ENCODE measurements around the gene SHPK. TPM values are rescaled to one million over a fixed set of nuclear protein-coding genes. Genes with fewer than 3 reads are reported as not detected.

SHPK gene
- total RNA-seq, 1 donor from 2014 or later = 6.8 TPM

GRCh38 chr17:3678095-3678820 is 42.2 kb upstream of the SHPK start:
- H3K27me3 ChIP-seq (ENCODE audit: control insufficient read depth in 3 of 3, insufficient read depth in 3 of 3, low read length in 3 of 3) = no peaks in the 10 kb centered on the region
- H3K4me1 ChIP-seq (ENCODE audit: control insufficient read depth in 3 of 3, insufficient read depth in 3 of 3, low read length in 3 of 3) = peaks cover 0 to 7% (median 0%) of the 10 kb centered on the region in 3 donors
- H3K27ac ChIP-seq (ENCODE audit: low read depth, low read length) = no peak overlapping the region
- no peaks in the 10 kb centered on the region for H3K9me3 ChIP-seq (ENCODE audit: control insufficient read depth in 3 of 3, low read length in 3 of 3)
- H3K36me3 ChIP-seq (ENCODE audit: control insufficient read depth in 3 of 3, insufficient read depth in 3 of 3, low read length in 3 of 3) = peaks cover 0 to 10% (median 4%) of the 10 kb centered on the region in 3 donors
- H3K4me3 ChIP-seq (ENCODE audit: low read length in 3 of 3) = no peak overlapping the region
- peak overlapping the region in 2 of 3 donors; percentile 33 to 51 for H3K9ac ChIP-seq (ENCODE audit: low read depth in 1 of 3, low read length in 3 of 3)

GRCh38 chr17:3675886-3676285 is 39.8 kb upstream of the SHPK start:
- H3K9me3 ChIP-seq (ENCODE audit: control insufficient read depth in 3 of 3, low read length in 3 of 3) = no peaks in the 10 kb centered on the region
- H3K27me3 ChIP-seq (ENCODE audit: control insufficient read depth in 3 of 3, insufficient read depth in 3 of 3, low read length in 3 of 3) = no peaks in the 10 kb centered on the region
- H3K4me3 ChIP-seq (ENCODE audit: low read length in 3 of 3) = no peak overlapping the region
- H3K36me3 ChIP-seq (ENCODE audit: control insufficient read depth in 3 of 3, insufficient read depth in 3 of 3, low read length in 3 of 3) = peaks cover 4 to 10% (median 6%) of the 10 kb centered on the region in 3 donors
- H3K4me1 ChIP-seq (ENCODE audit: control insufficient read depth in 3 of 3, insufficient read depth in 3 of 3, low read length in 3 of 3) = peaks cover 0 to 7% (median 0%) of the 10 kb centered on the region in 3 donors
- no peak overlapping the region for H3K27ac ChIP-seq (ENCODE audit: low read depth, low read length)
- H3K9ac ChIP-seq (ENCODE audit: low read depth in 1 of 3, low read length in 3 of 3) = no peak overlapping the region

DNA sequence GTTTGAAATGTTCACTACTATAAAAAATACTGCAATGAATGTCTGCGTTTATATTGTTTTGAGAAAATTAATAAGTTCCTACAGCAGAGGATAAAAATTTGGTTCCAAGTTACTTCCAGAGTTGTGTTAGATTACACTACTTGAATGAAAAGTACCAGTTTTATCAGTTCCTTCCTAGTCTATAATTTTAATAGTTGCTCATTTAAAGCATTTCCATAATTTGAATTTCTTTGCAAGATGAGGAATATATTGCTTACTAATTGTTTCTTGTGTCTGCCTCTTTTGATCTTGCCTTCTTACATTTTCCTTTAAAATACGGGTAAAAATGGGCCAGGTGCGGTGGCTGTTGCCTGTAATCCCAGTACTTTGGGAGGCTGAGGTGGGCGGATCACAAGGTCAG is 36.5 kb upstream of the SHPK start:
- Histone ChIP-seq H3K4me1 (ENCODE audit: control insufficient read depth in 3 of 3, insufficient read depth in 3 of 3, low read length in 3 of 3) (peaks cover 14 to 24% (median 16%) of the 10 kb centered on the region in 3 donors), H3K27ac (ENCODE audit: low read depth, low read length) (no peak overlapping the region), H3K9ac (ENCODE audit: low read depth in 1 of 3, low read length in 3 of 3) (no peak overlapping the region), H3K9me3 (ENCODE audit: control insufficient read depth in 3 of 3, low read length in 3 of 3) (no peaks in the 10 kb centered on the region), H3K4me3 (ENCODE audit: low read length in 3 of 3) (no peak overlapping the region), H3K36me3 (ENCODE audit: control insufficient read depth in 3 of 3, insufficient read depth in 3 of 3, low read length in 3 of 3) (peaks cover 4 to 6% (median 5%) of the 10 kb centered on the region in 3 donors), H3K27me3 (ENCODE audit: control insufficient read depth in 3 of 3, insufficient read depth in 3 of 3, low read length in 3 of 3) (no peaks in the 10 kb centered on the region)

DNA sequence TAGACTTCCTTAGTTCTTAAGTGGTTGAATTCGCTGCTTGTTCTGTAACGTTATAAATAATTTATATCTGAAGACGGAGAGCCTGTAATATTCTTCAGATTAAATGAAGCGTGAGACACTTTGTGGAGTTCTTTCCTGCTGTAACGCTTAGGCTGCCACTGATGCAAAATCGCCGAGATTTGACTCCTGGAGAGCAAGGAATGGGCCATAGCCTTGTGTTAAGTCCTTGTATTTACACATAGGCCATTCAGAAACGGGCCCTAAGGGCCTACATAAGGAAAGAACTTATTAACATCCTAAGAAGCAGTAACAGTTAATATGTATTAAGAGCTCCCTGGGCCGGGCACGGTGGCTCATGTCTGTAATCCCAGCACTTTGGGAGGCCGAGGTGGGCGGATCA is 33.5 kb upstream of the SHPK start:
- peak overlapping the region; percentile 95 for H3K27ac ChIP-seq (ENCODE audit: low read depth, low read length)
- peaks cover under 1 to 9% (median 4%) of the 10 kb centered on the region in 3 donors for H3K36me3 ChIP-seq (ENCODE audit: control insufficient read depth in 3 of 3, insufficient read depth in 3 of 3, low read length in 3 of 3)
- H3K27me3 ChIP-seq (ENCODE audit: control insufficient read depth in 3 of 3, insufficient read depth in 3 of 3, low read length in 3 of 3) = no peaks in the 10 kb centered on the region
- H3K9me3 ChIP-seq (ENCODE audit: control insufficient read depth in 3 of 3, low read length in 3 of 3) = no peaks in the 10 kb centered on the region
- H3K4me3 ChIP-seq (ENCODE audit: low read length in 3 of 3) = peak overlapping the region; percentile 82 to 96 (median 94)
- H3K4me1 ChIP-seq (ENCODE audit: control insufficient read depth in 3 of 3, insufficient read depth in 3 of 3, low read length in 3 of 3) = peaks cover 31 to 44% (median 35%) of the 10 kb centered on the region in 3 donors
- H3K9ac ChIP-seq (ENCODE audit: low read depth in 1 of 3, low read length in 3 of 3) = peak overlapping the region; percentile 89 to 99 (median 97)

GRCh38 chr17:3669085-3669347 is 33.0 kb upstream of the SHPK start:
- Histone ChIP-seq H3K27ac (ENCODE audit: low read depth, low read length) (peak overlapping the region; percentile 95), H3K4me1 (ENCODE audit: control insufficient read depth in 3 of 3, insufficient read depth in 3 of 3, low read length in 3 of 3) (peaks cover 31 to 44% (median 35%) of the 10 kb centered on the region in 3 donors), H3K9ac (ENCODE audit: low read depth in 1 of 3, low read length in 3 of 3) (peak overlapping the region; percentile 89 to 99 (median 97)), H3K27me3 (ENCODE audit: control insufficient read depth in 3 of 3, insufficient read depth in 3 of 3, low read length in 3 of 3) (no peaks in the 10 kb centered on the region), H3K36me3 (ENCODE audit: control insufficient read depth in 3 of 3, insufficient read depth in 3 of 3, low read length in 3 of 3) (peaks cover 6 to 14% (median 6%) of the 10 kb centered on the region in 3 donors), H3K9me3 (ENCODE audit: control insufficient read depth in 3 of 3, low read length in 3 of 3) (no peaks in the 10 kb centered on the region), H3K4me3 (ENCODE audit: low read length in 3 of 3) (peak overlapping the region; percentile 82 to 96 (median 94))

DNA sequence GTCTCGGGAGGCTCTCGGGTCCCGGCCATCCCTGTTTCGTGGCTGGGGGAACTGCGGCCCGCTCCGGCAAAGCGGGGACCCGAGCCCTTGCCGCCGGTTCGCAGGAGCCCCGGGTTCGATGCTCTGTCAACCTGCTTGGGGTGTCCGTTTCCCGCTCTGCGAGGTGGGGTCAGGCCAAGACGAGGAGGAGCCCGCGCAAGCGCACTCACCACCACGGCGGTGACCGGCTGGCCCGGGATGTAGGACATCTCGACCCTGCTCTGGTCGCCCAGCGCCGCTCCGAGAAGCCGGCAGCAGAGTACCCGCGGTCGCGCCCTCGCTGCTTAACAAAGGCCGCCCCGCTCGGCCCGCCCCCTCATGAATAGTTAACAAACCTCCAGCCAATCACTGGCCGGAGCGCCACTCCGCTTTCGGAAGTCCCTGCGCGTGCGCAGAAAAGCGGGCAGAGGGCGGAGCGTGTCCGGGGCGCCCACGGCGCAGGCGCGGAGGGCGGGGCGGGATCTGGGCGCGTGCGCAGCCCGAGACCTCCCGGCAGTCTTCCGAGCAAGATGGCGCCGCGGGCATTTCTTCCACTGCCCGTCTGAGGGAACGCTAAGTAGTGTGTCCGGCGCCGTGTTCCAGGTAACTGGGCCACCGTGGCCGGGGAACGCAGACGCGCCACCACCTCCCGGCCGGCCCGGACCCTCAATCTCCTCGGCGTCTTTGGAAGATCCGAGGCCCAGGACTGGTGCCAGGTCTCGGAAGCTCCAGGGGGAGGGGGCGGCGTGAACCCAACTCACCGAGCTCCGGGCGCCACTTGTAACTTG is 32.4 kb upstream of the SHPK start, which contains the start of the genes EMC6 and TAX1BP3:
TSS of gene EMC6 (plus strand) at position 534 of the 806 bp plus-strand sequence. CDS start 335 bp downstream, outside the sequence.
TSS of gene TAX1BP3 (minus strand) at position 300 of the 806 bp plus-strand sequence. CDS start at position 248, 52 bp downstream.
- Histone ChIP-seq H3K4me3 (ENCODE audit: low read length in 3 of 3) (peak within 1 kb of the TSS; percentile 85 to 96 (median 94)), H3K9ac (ENCODE audit: low read depth in 1 of 3, low read length in 3 of 3) (peak within 1 kb of the TSS; percentile 89 to 99 (median 97)), H3K36me3 (ENCODE audit: control insufficient read depth in 3 of 3, insufficient read depth in 3 of 3, low read length in 3 of 3) (peaks cover 11 to 17% (median 12%) of the 10 kb centered on the region in 3 donors), H3K27me3 (ENCODE audit: control insufficient read depth in 3 of 3, insufficient read depth in 3 of 3, low read length in 3 of 3) (no peaks in the 10 kb centered on the region), H3K27ac (ENCODE audit: low read depth, low read length) (peak within 1 kb of the TSS; percentile 95), H3K9me3 (ENCODE audit: control insufficient read depth in 3 of 3, low read length in 3 of 3) (no peaks in the 10 kb centered on the region), H3K4me1 (ENCODE audit: control insufficient read depth in 3 of 3, insufficient read depth in 3 of 3, low read length in 3 of 3) (peaks cover 31 to 44% (median 35%) of the 10 kb centered on the region in 3 donors)

- H3K4me1 ChIP-seq (ENCODE audit: control insufficient read depth in 3 of 3, insufficient read depth in 3 of 3, low read length in 3 of 3) = peaks cover 31 to 44% (median 35%) of the 10 kb centered on the region in 3 donors
- peaks cover 17 to 21% (median 17%) of the 10 kb centered on the region in 3 donors for H3K36me3 ChIP-seq (ENCODE audit: control insufficient read depth in 3 of 3, insufficient read depth in 3 of 3, low read length in 3 of 3)
These were observed 31.6 kb upstream of the SHPK start for GRCh38 chr17:3667366-3668278.

DNA sequence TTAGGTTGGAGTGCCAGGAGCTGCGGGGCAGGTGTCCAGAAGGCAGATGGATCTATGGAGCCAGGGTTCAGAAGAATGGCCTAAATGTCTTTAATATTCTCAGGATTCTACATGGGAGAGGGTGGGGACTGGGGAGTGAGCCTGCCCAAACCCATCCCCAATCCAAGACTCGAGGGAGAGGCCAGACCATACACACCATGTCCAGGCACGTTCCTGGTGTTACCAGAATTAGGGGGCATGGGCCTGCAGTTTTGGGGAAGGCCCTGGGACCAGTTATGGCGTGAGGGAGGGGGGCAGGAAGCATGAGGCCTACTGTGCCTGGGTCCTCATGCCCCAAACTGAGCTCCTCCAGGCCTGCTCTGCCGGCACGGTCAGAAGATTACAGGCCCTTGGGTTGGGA is 30.5 kb upstream of the SHPK start:
- H3K9ac ChIP-seq (ENCODE audit: low read depth in 1 of 3, low read length in 3 of 3) = peak overlapping the region in 2 of 3 donors; percentile 51 to 94

More at GRCh38 chr17:3667366-3668278, 31.6 kb upstream of the SHPK start:
- Histone ChIP-seq H3K9me3 (ENCODE audit: control insufficient read depth in 3 of 3, low read length in 3 of 3) (no peaks in the 10 kb centered on the region), H3K27ac (ENCODE audit: low read depth, low read length) (peak overlapping the region; percentile 95), H3K27me3 (ENCODE audit: control insufficient read depth in 3 of 3, insufficient read depth in 3 of 3, low read length in 3 of 3) (no peaks in the 10 kb centered on the region), H3K9ac (ENCODE audit: low read depth in 1 of 3, low read length in 3 of 3) (peak overlapping the region; percentile 87 to 99 (median 94)), H3K4me3 (ENCODE audit: low read length in 3 of 3) (peak overlapping the region; percentile 85 to 90 (median 87))

DNA sequence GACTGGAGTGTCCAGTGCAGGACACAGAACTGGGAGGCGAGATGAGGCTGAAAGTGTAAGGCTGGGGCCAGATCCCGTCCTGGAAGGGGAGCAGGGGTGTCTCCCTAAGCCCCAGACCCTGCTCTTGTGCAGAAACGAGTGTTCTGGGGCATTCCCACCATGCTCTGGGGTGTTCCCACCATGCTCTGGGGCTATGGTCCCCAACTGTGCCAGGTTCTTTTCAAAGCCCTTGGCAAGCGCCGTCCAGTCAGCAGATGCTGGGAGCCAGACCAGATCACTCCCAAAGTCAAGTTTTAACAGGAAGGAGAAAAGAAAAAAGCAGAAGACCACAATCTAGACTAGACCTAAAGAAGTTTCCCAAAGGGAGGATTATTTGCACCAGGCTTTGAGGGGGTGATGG is 29.8 kb upstream of the SHPK start:
- Histone ChIP-seq H3K27ac (ENCODE audit: low read depth, low read length) (peak overlapping the region; percentile 95), H3K4me1 (ENCODE audit: control insufficient read depth in 3 of 3, insufficient read depth in 3 of 3, low read length in 3 of 3) (peaks cover 34 to 44% (median 35%) of the 10 kb centered on the region in 3 donors), H3K9ac (ENCODE audit: low read depth in 1 of 3, low read length in 3 of 3) (peak overlapping the region in 2 of 3 donors; percentile 5 to 94), H3K4me3 (ENCODE audit: low read length in 3 of 3) (peak overlapping the region; percentile 19 to 67 (median 64)), H3K27me3 (ENCODE audit: control insufficient read depth in 3 of 3, insufficient read depth in 3 of 3, low read length in 3 of 3) (no peaks in the 10 kb centered on the region), H3K36me3 (ENCODE audit: control insufficient read depth in 3 of 3, insufficient read depth in 3 of 3, low read length in 3 of 3) (peaks cover 16 to 30% (median 19%) of the 10 kb centered on the region in 3 donors), H3K9me3 (ENCODE audit: control insufficient read depth in 3 of 3, low read length in 3 of 3) (no peaks in the 10 kb centered on the region)

More for the DNA sequence above, 30.5 kb upstream of the SHPK start:
- Histone ChIP-seq H3K4me3 (ENCODE audit: low read length in 3 of 3) (peak overlapping the region; percentile 8 to 49 (median 19)), H3K9me3 (ENCODE audit: control insufficient read depth in 3 of 3, low read length in 3 of 3) (no peaks in the 10 kb centered on the region), H3K27me3 (ENCODE audit: control insufficient read depth in 3 of 3, insufficient read depth in 3 of 3, low read length in 3 of 3) (no peaks in the 10 kb centered on the region), H3K27ac (ENCODE audit: low read depth, low read length) (peak overlapping the region; percentile 95), H3K36me3 (ENCODE audit: control insufficient read depth in 3 of 3, insufficient read depth in 3 of 3, low read length in 3 of 3) (peaks cover 14 to 23% (median 17%) of the 10 kb centered on the region in 3 donors), H3K4me1 (ENCODE audit: control insufficient read depth in 3 of 3, insufficient read depth in 3 of 3, low read length in 3 of 3) (peaks cover 31 to 44% (median 35%) of the 10 kb centered on the region in 3 donors)
